SW480 (cell line): Measurements from ENCODE around the gene RTN1.

ENCODE experiments used
- DNase-seq: peaks from one replicate; pipeline ENCODE4 v3.0.0-alpha.2; 2016; ENCODE audit warnings: low spot score

RTN1 gene

GRCh38 chr14:59788176-59788575 lies 82.4 kb downstream of the RTN1 start:
- DNase-seq, result no peak

- no peak for DNase-seq
These were observed 83.4 kb downstream of the RTN1 start for GRCh38 chr14:59787045-59787674.

- DNase-seq, result no peak
These were observed 84.9 kb downstream of the RTN1 start for GRCh38 chr14:59785629-59786028.

GRCh38 chr14:59782760-59783159 lies 87.8 kb downstream of the RTN1 start:
- no peak for DNase-seq

DNA sequence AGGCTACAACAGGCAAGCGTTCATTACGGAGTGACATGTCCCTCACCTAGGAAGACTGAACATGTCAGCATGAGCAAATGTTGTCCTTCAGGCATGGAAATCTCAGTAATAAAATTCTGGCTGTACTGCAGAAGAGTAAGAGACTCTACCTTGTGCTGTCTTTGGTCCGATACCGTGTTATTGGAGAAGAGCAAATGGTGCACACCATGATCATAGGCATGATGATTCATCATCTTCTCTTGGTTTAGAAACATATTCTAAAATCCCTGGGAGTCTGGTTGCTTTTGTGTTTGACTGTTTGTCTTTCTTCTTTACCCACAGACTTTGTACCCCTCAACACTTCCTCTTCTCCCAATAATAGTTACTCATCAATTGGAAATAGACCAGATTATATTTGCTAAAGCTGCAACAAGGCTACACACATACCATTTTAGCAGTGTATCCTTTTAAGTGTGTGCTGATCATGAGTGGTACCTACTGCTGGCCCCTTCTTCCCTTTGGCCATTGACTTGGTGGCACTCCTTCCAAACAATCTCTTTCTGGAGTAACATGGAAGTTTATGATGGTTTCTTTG lies 93.5 kb downstream of the RTN1 start:
- DNase-seq, result no peak

DNA sequence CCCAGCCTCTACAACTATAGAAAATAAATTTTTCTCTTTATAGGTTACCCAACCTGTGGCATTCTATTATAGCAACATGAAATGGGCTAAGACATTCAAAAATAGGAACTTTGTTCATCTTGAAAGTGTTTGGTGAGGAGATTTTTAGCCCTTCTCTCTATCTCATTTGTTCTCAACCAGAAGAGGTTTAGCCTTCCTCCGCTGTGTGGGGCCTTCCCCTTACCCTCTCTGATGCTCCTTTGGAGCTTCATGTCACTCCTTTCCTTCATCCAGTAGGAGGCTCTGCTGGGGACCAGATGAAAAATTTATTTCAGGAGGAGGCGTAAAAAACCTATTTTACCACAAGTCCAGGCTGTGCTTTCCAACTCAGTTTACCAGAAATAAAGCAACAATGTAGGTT lies 94.1 kb downstream of the RTN1 start:
- no peak for DNase-seq

DNA sequence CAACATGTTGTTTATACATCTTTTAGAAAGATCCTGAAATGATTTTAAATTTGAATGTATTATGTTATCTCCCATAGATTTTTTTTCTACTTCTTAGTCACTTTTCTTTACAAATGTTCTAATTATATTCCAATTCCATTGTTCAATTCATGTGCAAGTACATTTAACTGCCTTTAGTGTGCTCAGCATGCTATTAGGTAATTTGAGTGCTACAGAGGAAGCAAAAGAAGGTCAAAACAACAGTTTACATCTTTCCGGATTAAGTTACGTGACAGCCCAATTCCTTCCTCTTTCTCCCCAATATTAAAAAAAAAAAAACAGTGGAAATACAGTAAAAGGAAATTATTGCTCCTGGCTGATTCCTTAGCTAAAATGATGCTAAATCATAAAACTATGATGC lies 98.3 kb downstream of the RTN1 start:
- no peak for DNase-seq

GRCh38 chr14:59771577-59771976 lies 99.0 kb downstream of the RTN1 start:
- peak; percentile 5 for DNase-seq

GRCh38 chr14:59769586-59769985 lies 101.0 kb downstream of the RTN1 start:
- DNase-seq, result no peak

DNA sequence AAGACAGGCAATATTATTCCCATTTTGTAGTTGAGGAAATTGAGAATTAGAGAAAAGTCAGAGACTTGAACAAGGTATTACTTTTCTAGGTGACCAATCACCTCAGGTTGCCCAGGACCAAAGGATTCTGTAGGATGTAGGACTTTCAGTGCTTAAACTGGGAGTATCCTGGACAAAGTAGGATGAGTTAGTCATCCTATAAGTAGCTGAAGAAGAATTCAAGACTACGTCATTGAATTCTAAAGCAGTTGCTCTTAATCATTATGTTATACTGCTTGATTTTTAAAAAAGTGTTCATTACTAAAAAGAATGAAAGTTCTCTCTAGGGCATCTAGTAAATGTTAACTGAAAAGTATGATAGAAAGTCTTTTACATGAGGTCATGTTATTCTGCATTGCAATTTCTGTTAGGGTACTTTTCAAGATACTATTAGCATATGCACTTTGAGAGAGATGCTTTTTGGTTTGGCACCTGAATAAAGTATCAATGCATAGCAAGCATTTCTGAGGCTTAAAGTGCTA lies 101.7 kb downstream of the RTN1 start:
- no peak for DNase-seq

DNA sequence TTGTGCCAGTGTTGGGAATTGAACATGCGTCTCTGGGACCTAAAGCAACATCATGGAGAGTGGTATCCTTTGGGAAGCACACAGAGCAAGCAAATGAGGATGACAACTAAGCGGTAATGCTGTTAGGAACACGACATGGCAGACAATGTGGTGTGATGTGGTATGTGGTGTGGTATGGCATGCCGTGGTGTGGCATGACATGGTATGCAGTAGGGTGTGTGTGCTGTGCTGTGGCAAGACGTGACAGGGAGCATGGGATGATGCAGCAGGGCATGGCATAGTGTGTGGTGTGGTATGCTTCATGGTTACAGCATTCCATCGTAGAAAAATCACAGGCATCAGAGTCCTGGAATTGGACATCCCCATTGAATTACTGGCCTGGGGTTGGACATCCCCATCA lies 108.7 kb downstream of the RTN1 start:
- no peak for DNase-seq

DNA sequence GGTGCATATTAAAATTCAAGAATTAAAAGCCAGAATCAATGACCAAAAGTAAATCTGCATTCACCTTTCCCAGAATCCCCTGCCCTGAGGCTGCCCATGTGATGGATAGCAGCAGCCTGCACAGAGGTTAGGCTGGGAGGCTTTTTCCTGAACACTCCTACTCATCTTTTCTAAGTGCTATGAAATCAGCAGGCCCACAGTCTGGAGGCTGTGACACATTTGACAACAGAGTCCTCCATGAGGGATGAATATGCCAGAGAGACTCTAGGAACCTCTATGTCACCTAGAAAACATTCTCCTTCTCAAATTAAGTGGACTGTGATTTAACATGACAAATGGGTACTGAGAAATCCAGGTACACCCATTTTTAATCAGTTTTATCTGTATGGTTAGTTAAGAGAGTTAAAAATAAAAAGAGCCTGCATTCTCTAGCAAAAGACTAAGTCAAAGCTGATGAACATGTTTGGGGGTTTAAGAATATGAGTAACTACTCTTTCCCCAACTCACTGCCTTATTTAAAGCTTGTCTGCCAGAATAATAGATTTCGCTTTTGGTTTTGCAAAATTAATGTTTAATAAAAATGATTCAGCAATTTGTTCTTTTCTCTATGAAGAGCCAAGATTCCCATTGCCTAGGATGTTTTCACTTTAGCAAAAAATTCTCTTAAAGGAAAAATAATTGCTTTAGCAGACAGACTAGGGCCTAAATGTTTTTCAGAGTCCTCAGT lies 115.0 kb downstream of the RTN1 start:
- no peak for DNase-seq

DNA sequence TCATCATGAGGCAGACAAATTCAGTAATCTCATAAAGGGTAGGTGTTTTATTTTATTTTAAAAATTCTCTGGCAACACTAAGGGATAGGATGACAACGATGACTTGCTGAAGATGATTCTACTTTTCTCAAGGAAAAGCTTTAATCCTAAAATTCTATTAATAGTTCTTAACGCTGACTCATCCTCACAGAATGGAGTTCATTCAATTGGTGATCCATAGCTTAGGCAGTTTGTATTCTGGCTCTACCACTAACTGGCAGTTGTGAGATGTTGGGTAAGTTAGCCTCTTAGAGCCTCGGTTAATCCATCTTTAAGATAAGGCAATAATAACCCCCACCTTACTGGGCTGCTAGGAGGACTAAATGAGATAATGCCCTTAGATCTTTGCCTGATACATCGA lies 116.3 kb downstream of the RTN1 start:
- DNase-seq, result no peak

DNA sequence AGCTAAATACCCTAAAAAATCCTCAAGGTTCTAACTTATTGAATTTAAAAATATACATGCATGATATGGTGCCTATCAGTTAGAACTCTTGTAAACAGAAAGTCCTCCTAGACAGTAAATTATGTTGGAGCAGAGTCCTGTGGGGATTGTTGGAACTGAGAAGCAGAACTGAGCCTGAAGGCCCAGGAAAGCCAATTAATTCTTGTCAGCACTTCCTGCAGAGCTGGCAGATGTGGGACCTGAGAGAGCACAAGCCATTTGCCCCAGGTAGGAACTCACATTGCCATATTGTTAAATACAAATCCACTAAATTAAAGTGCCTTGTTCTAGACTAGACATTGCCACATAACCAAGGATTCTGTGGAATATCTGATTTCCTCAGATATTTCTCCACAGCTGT lies 117.1 kb downstream of the RTN1 start:
- DNase-seq, result no peak

GRCh38 chr14:59751578-59751977 lies 119.0 kb downstream of the RTN1 start:
- no peak for DNase-seq

GRCh38 chr14:59739794-59740193 lies 130.8 kb downstream of the RTN1 start:
- DNase-seq, result no peak

DNA sequence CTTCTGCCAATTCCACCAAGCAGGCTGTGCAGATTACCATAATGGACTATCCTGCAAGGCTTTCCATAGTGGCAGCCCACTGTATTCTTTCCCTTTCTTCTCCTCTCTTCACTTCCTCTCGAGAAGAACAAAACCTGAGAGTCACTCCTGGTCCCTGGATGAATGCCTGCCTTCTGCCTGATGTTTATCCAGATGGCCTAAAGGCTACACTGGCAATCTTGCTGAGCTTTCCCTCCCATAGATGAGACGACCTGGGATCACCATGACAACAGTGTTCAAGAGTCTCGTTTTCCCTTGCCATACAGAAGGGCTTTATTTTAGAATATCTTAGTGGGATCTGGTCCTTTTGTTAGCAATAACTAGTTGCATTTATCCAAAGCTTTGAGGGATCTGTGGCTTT lies 142.3 kb downstream of the RTN1 start:
- DNase-seq, result no peak

- DNase-seq, result no peak
These were observed 143.4 kb downstream of the RTN1 start for GRCh38 chr14:59727073-59727661.

DNA sequence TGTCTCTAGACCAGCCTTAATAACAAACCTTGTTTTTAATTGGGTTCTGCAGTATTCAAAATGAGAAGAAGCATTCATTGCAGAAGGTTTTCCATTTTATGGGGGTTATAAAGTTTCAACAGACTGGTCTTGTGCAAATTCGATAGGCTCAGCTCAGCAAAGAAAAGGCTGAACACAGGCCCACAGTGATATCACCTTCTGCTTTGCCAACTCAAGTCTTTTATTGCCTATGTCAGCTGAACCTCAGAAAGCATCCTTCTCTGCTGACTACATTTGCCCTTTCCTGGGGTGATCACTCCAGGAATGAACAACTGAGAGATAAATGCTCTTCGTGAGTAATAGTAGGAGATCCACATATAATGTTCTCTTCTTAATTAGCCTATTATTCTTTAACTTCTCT lies 159.5 kb downstream of the RTN1 start:
- no peak for DNase-seq

DNA sequence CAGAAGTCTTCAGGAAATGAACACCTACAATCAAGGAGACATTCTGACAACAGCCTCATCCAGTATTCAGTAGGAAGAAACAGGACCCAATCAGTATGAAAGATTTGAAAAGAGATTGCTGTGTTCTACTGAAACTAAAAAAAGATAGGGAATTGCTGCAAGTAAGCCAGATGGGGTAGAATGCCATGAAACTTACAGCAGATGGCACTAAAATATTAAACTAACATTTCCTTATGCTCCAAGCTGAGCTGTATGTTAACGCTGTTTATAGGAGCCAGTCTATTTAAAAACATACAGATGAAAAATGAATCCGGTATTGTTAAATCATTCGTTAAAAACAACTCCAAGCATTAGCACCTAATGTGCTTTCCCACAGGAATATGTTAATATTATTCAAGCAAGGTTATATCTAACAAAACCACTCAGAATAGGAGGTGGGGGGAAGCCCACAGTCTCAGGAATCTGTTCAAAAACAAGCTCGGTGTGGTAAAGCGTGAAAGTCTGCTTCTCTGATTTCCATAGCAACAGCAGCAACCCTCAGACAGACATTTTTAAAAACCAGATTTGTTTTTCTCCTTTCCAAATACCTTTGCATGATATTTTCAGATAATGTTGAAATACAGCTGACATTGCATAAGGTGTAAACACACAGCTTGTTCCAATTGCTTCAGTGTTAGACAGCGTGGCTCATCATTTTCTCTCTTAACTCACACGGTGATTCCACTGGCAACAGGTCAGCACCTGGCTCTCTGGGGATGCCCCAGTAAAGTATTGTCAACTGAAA lies 162.6 kb downstream of the RTN1 start:
- DNase-seq, result peak; percentile 11

- no peak for DNase-seq
These were observed 164.7 kb downstream of the RTN1 start for GRCh38 chr14:59705866-59706265.

DNA sequence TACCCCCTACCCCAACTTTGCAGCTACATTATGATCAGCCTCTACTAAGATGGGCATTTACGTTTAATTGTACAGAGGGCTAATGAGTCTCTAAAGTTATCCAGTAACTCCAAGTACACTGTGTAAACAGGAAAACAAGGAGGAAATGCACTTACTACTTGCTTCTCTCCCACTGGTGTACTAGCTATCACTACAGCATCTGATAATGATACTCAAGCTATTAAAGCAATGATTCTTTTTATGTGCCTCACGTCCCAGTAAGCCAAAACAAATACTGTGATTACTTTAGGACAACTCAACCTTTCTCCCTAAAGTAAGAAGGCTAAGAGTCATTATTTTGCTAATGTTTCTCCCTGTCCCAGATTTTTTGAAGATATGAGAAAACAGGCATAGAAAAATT lies 165.3 kb downstream of the RTN1 start:
- DNase-seq, result no peak
